T-helper 9 cell (primary cell): ENCODE results near the gene SQOR.

ENCODE experiments used
- DNase-seq: peaks from one replicate; pipeline ENCODE4 v3.0.0-alpha.2; 2020

Gene SQOR

GRCh38 chr15:45662375-45662774 lies 27.5 kb downstream of the SQOR start:
- DNase-seq: no peak

- no peak for DNase-seq
Observed at GRCh38 chr15:45664451-45664850, 29.6 kb downstream of the SQOR start.

- no peak for DNase-seq
Observed at GRCh38 chr15:45665261-45665660, 30.4 kb downstream of the SQOR start.

- DNase-seq: no peak
Observed at GRCh38 chr15:45666119-45666875, 31.5 kb downstream of the SQOR start.

GRCh38 chr15:45667002-45667401 lies 32.2 kb downstream of the SQOR start:
- no peak for DNase-seq

- DNase-seq: no peak
Observed at GRCh38 chr15:45668386-45668785, 33.6 kb downstream of the SQOR start.

GRCh38 chr15:45669422-45669821 lies 34.6 kb downstream of the SQOR start:
- DNase-seq: no peak

GRCh38 chr15:45670091-45670490 lies 35.3 kb downstream of the SQOR start:
- DNase-seq: no peak

GRCh38 chr15:45670511-45670910 lies 35.7 kb downstream of the SQOR start:
- no peak for DNase-seq

- no peak for DNase-seq
Observed at GRCh38 chr15:45674677-45675076, 39.8 kb downstream of the SQOR start.

GRCh38 chr15:45677797-45678196 lies 43.0 kb downstream of the SQOR start:
- DNase-seq: no peak

- DNase-seq: no peak
Observed at GRCh38 chr15:45678459-45679178, 43.8 kb downstream of the SQOR start.

GRCh38 chr15:45684533-45684932 lies 49.7 kb downstream of the SQOR start:
- no peak for DNase-seq

- DNase-seq: no peak
Observed at GRCh38 chr15:45689616-45690015, 54.8 kb downstream of the SQOR start.

- DNase-seq: no peak
Observed at GRCh38 chr15:45690581-45691260, 55.9 kb downstream of the SQOR start.

- no peak for DNase-seq
Observed at GRCh38 chr15:45701108-45701507, 66.3 kb downstream of the SQOR start.

- DNase-seq: no peak
Observed at GRCh38 chr15:45702041-45702440, 67.2 kb downstream of the SQOR start.

GRCh38 chr15:45703670-45704328 lies 69.0 kb downstream of the SQOR start:
- no peak for DNase-seq

- peak; percentile 2 for DNase-seq
Observed at GRCh38 chr15:45704329-45705249, 69.8 kb downstream of the SQOR start.

GRCh38 chr15:45705510-45706473 lies 71.0 kb downstream of the SQOR start:
- DNase-seq: peak; percentile 59

- DNase-seq: no peak
Observed at GRCh38 chr15:45710657-45711056, 75.8 kb downstream of the SQOR start.
